ENCODE measurements around the gene ATPAF1. TPM values are rescaled to one million over a fixed set of nuclear protein-coding genes. Genes with fewer than 3 reads are reported as not detected.
A peak's percentile ranks its signal among the peaks of the same experiment; 100 is the strongest.

The ATPAF1 gene
- polyA plus RNA-seq, 1 experiment = 85.6 TPM

DNA sequence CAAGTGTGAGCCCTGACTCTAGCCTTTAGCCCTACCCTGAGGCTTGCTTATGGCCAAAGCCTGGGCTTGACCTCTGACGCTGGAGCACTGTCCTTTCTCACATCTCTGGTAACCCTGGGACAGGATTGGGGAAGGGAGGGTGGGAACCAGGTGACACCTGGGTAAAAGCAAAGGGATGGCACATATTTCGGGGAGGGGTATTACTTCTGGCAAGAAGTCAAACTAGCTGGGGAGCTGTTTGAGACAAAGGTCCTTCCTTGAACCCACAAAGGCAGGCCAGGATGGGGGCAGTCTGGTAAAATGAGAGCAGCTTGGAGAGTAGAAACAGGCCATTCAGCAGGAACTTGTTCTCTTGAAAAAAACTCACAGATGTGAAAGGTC is 53.6 kb downstream of the ATPAF1 start:
- H3K4me3 ChIP-seq (ENCODE audit: low read depth, low read length) = no peak overlapping the region
- H3K9me3 ChIP-seq (ENCODE audit: control insufficient read depth, insufficient read depth, low read length) = no peaks in the 10 kb centered on the region; the same call in 1 of the 2 replicates
- CTCF ChIA-PET = interaction anchor here (1.3 kb wide), 1 partner anchor 10 kb away, joined by 5 read pairs; the partner anchor contains the start of gene MKNK1
- H3K27ac ChIP-seq (ENCODE audit: low read depth, low read length) = no peak overlapping the region
- no peak for DNase-seq (ENCODE audit: low read depth, low spot score)
- POLR2A ChIA-PET = interaction anchor here (1.5 to 2.0 kb wide), 2 partner anchors 10 to 54 kb away, joined by 3 to 10 read pairs; partner anchors contain the start of genes ATPAF1 and MKNK1
- H3K27me3 ChIP-seq (ENCODE audit: control insufficient read depth, insufficient read depth, low read length) = no peaks in the 10 kb centered on the region
- TF ChIP-seq, protein P1, sequence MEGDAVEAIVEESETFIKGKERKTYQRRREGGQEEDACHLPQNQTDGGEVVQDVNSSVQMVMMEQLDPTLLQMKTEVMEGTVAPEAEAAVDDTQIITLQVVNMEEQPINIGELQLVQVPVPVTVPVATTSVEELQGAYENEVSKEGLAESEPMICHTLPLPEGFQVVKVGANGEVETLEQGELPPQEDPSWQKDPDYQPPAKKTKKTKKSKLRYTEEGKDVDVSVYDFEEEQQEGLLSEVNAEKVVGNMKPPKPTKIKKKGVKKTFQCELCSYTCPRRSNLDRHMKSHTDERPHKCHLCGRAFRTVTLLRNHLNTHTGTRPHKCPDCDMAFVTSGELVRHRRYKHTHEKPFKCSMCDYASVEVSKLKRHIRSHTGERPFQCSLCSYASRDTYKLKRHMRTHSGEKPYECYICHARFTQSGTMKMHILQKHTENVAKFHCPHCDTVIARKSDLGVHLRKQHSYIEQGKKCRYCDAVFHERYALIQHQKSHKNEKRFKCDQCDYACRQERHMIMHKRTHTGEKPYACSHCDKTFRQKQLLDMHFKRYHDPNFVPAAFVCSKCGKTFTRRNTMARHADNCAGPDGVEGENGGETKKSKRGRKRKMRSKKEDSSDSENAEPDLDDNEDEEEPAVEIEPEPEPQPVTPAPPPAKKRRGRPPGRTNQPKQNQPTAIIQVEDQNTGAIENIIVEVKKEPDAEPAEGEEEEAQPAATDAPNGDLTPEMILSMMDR (IDR thresholded peaks at IDR 0.05; ENCODE audit: low read depth, low read length) = no peak

DNA sequence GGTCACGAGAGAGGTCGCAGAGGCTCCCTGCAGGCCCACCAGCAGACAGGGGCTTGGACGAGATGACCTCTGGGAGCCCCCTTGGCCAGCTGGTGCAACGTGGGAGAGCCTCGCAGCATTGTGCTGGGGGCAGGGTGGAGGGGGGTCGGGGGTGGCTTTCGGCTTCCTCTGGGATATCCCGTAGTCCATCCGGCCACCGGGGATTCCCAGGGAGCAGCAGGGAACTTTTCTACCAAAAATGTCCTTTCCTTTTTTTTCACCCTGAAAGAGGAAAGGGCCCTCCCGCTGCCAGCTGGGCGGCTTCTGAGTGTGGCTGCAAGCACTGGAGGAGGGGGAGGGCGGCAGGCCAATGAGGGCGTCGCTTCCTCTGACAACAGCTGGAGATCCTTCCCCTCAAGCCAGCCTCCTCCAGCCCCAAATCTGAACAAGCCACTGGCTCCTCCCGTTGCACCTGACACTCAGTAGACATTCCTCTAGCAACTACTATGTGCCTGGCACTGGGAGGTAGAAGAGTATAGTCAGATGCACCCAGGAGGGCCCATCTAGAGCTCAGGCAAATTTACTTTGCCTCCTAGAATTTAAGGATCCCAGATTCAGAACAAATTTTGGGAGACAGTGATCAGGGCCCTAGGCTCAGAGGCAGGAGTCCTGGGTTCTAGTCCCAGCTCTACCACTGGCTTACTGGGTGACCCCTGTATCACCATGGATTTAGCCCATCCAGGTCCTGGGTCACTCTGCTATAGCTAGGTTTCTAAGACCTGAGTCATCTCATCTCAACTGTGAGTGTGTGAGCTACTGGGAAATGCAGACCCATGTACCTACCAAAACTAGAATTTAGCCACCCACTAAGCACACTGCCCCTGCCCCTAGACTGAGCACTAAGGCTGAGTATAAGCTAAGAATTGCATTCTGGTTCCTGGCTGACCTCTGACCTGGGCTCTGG is 54.2 kb downstream of the ATPAF1 start:
- TF ChIP-seq, protein P1 (IDR thresholded peaks at IDR 0.05; ENCODE audit: low read depth, low read length) = no peak
- Histone ChIP-seq H3K27me3 (ENCODE audit: control insufficient read depth, insufficient read depth, low read length) (no peaks in the 10 kb centered on the region), H3K9me3 (ENCODE audit: control insufficient read depth, insufficient read depth, low read length) (no peaks in the 10 kb centered on the region; the same call in 1 of the 2 replicates), H3K27ac (ENCODE audit: low read depth, low read length) (peak overlapping the region; percentile 52), H3K4me3 (ENCODE audit: low read depth, low read length) (peak overlapping the region; percentile 32; the same call in 1 of the 2 replicates)
- CTCF ChIA-PET = interaction anchor here (0.6 to 1.3 kb wide), 2 partner anchors 9 to 359 kb away, joined by 5 to 7 read pairs; partner anchors contain the start of gene MKNK1
- peak; percentile 50 for DNase-seq (ENCODE audit: low read depth, low spot score)
- POLR2A ChIA-PET = interaction anchor here (1.5 to 2.0 kb wide), 2 partner anchors 9 to 55 kb away, joined by 3 to 10 read pairs; partner anchors contain the start of genes ATPAF1 and MKNK1

DNA sequence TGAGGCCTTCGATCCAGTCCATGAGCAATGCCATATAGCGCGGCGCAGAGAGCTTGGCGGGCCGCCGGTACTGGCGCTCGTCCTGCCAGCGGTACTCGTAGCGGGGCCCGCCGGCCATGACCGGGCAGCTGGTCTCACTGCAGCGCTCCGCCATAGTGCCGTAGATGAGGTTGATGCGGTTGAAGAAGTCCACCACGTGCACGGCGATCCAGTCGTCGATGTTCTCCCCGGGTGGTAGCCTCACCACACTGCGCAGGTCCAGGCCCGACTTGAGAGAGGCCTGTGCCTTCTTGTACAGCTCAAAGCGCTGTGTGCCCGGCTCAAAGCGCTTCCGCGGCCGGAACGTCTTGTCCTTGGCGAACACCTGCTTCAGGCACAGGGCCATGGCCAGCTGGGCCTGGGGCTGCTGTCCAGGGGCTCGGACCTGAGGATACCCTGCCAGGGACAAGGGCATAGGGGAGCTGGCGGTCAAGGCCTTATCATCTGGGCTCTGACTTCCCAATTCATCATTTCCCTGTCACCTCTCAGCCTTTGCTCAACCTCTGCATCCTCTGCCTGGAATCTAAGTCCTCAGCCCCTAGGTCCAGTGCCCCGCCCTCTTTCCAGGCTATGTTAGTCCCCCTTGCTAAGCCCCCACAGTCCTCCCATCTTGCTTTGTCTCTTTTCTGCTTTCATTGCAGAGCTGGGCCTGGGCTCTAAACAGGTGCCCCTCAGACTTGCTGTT is 55.1 kb downstream of the ATPAF1 start:
- no peak for DNase-seq (ENCODE audit: low read depth, low spot score)
- CTCF ChIA-PET = no interaction called here
- H3K27me3 ChIP-seq (ENCODE audit: control insufficient read depth, insufficient read depth, low read length) = no peaks in the 10 kb centered on the region
- peak overlapping the region; percentile 32; the same call in 1 of the 2 replicates for H3K4me3 ChIP-seq (ENCODE audit: low read depth, low read length)
- POLR2A ChIA-PET = interaction anchor here (1.5 to 2.0 kb wide), 2 partner anchors 9 to 56 kb away, joined by 3 to 10 read pairs; partner anchors contain the start of genes ATPAF1 and MKNK1
- TF ChIP-seq, protein P1 (IDR thresholded peaks at IDR 0.05; ENCODE audit: low read depth, low read length) = no peak
- no peaks in the 10 kb centered on the region; the same call in 1 of the 2 replicates for H3K9me3 ChIP-seq (ENCODE audit: control insufficient read depth, insufficient read depth, low read length)
- peak overlapping the region; percentile 52 for H3K27ac ChIP-seq (ENCODE audit: low read depth, low read length)

DNA sequence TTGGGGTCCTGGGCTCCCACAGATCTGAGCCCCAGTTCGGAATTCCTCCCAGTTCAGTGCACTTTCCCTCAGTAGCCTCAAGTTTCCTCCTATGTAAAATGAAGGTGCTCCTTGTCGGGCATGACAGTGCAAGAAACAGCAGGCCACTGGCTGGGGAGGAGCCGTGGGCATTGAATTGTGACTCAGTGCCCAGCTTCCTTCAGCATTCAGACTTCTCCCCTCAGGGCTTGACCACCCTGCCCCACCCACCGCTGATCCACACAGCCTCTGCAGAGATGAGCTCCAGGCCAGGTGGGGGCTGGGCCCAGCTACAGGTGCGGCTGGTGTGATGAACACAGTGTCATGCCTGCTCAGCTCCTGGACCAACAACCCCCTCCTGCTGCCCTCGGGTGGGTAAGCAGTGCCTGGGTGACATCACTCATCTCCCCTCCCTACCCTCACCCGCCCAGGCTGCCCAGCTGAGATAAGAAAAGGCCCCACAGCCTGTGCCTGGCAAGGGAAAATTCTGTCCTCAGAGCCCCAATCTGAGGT is 56.4 kb downstream of the ATPAF1 start:
- Histone ChIP-seq H3K4me3 (ENCODE audit: low read depth, low read length) (no peak overlapping the region), H3K27me3 (ENCODE audit: control insufficient read depth, insufficient read depth, low read length) (no peaks in the 10 kb centered on the region), H3K9me3 (ENCODE audit: control insufficient read depth, insufficient read depth, low read length) (no peaks in the 10 kb centered on the region; the same call in 1 of the 2 replicates), H3K27ac (ENCODE audit: low read depth, low read length) (no peak overlapping the region)
- TF ChIP-seq, protein P1 (IDR thresholded peaks at IDR 0.05; ENCODE audit: low read depth, low read length) = no peak
- ChIA-PET CTCF (no interaction called here), POLR2A (interaction anchor here (0.7 kb wide), 1 partner anchor 8 kb away, joined by 12 read pairs; the partner anchor contains the start of gene MKNK1)
- DNase-seq (ENCODE audit: low read depth, low spot score) = no peak

Measured in AG04450 (cell line).